Heart left ventricle (tissue), 16 donors: Measurements from ENCODE around the gene CHST2. TPM values are rescaled to one million over a fixed set of nuclear protein-coding genes. Genes with fewer than 3 reads are reported as not detected.

ENCODE experiments used
- ATAC-seq, 4 donors: fragments of 200-7000 bp; cut with Tn5 transposase; one replicate each; pipeline ENCODE4 v1.9.1; 2020 to 2022; ENCODE audit warnings: moderate library complexity in 4 of 4, mild to moderate bottlenecking in 3 of 4, moderate number of reproducible peaks in 1 of 4
- DNase-seq, 5 donors: peaks; one replicate each; pipeline ENCODE4 v3.0.0-alpha.2; 2020
- H3K27ac ChIP-seq, 12 donors: fragments of 200-600 bp; sonication (generic) in 4 of 12; one replicate each; pipeline versions ENCODE4 v1.5.0 to v1.8.0; 2016 to 2022; ENCODE audit warnings: mild to moderate bottlenecking in 2 of 12
- H3K27me3 ChIP-seq, 9 donors: fragments of 200-600 bp; sonication (generic) in 2 of 9; one replicate each; pipeline versions ENCODE4 v1.5.1 to v1.8.0; 2016 to 2022; ENCODE audit warnings: mild to moderate bottlenecking in 3 of 9
- H3K36me3 ChIP-seq, 9 donors: fragments of 200-600 bp; sonication (generic) in 2 of 9; one replicate each; pipeline versions ENCODE4 v1.5.0 to v1.8.0; 2018 to 2022; ENCODE audit warnings: mild to moderate bottlenecking in 2 of 9
- H3K4me1 ChIP-seq, 12 donors: fragments of 200-600 bp; sonication (generic) in 4 of 12; one replicate each; pipeline versions ENCODE4 v1.5.0 to v1.8.0; 2016 to 2022; ENCODE audit warnings: mild to moderate bottlenecking in 3 of 12
- H3K4me3 ChIP-seq, 12 donors: fragments of 200-600 bp; sonication (generic) in 4 of 12; one replicate each; pipeline versions ENCODE4 v1.5.0 to v1.8.0; 2017 to 2022; ENCODE audit warnings: mild to moderate bottlenecking in 9 of 12, moderate library complexity in 4 of 12
- H3K9me3 ChIP-seq, 12 donors: fragments of 200-600 bp; sonication (generic) in 4 of 12; one replicate each; pipeline versions ENCODE4 v1.5.0 to v1.8.0; 2016 to 2022; ENCODE audit warnings: mild to moderate bottlenecking in 1 of 12
- POLR2A ChIP-seq, 2 donors: fragments of 450-650 bp; IDR thresholded peaks; one replicate each; pipeline ENCODE4 v1.6.1; 2017; ENCODE audit warnings: antibody characterized with exemption in 2 of 2, mild to moderate bottlenecking in 2 of 2, moderate library complexity in 2 of 2
- WGBS, 4 donors: extraction: QIAGEN DNeasy Blood & Tissue Kit in 2 of 4; methylation state at CpG; one replicate each; pipeline versions ENCODE4 v1.1.5 to v1.1.7; 2013 to 2018; 5-methylcytosine and 5-hydroxymethylcytosine counted together
- intact Hi-C, 10 donors: fragments of 100-400 bp; cut with DNase I; formaldehyde crosslinking; loops; one replicate each; pipeline versions ENCODE4 v1.11.1 to v1.14.2; 2022
- polyA plus RNA-seq, 2 donors: library from polyadenylated mRNA; stranded (reverse); fragments of 200-250 nt; gene quantifications; one replicate each; pipeline ENCODE4 v1.2.3, GENCODE V29; 2013
- total RNA-seq, 9 donors: library from RNA; depleted of rRNA in 2 of 9; stranded (reverse); fragments of >200 nt in 2 of 9; fragmentation: NEBNext Ultra II Directional in 3 of 9; extraction: Animal tissue kit (Norgen Biotek cat#: 25700) in 3 of 9; gene quantifications; one replicate each; pipeline versions ENCODE4 v1.1.0 to v1.2.4, GENCODE V29; 2016 to 2023
- TF ChIP-seq, protein P1 (sequence below), 12 donors: fragments of 200-600 bp; sonication (generic) in 4 of 12; IDR thresholded peaks; one replicate each; pipeline versions ENCODE4 v1.5.0 to v1.8.0; 2018 to 2022; ENCODE audit warnings: antibody characterized with exemption in 12 of 12, mild to moderate bottlenecking in 5 of 12
- donor health status: ischemic (EF 13 %, LVEDD 7.1; RV severe dilation, severe dysfunction).
- donor health status: healthy with polysubstance abuse.
- donor health status: DM: no; HTN: yes; CAD: no.
- donor health status: DM: no; HTN: no; CAD: no.
- donor health status: ischemic (EF 25% LVEDD 6.9; RV normal size, moderate dysfunction).
- donor health status: ischemic (EF 25% LVEDD 5.7; RV mildly dilated, moderate dysfunction).
- donor health status: healthy.
- donor health status: DM: yes; HTN: yes; CAD: no.
- donor health status: ischemic (EF 35%, LVEDD 5.7; RV mildly dilated, moderate dysfunction).
- donor health status: nonischemic (EF 11% LVEDD 7.7; RV severe dilation, severe dysfunction).
- donor health status: DM: yes; HTN: yes; CAD: no.
- donor health status: PGD.
- donor health status: ischemic (EF 29% LVEDD 5.4; RV normal size, mild dysfunction).
- donor health status: nonischemic (EF 23%, LVEDD 6.1; RV moderate dilation, normal function).

Gene CHST2
- total and polyA plus RNA-seq, 11 donors = 0.84 to 8.7 (median 2.4) TPM

DNA sequence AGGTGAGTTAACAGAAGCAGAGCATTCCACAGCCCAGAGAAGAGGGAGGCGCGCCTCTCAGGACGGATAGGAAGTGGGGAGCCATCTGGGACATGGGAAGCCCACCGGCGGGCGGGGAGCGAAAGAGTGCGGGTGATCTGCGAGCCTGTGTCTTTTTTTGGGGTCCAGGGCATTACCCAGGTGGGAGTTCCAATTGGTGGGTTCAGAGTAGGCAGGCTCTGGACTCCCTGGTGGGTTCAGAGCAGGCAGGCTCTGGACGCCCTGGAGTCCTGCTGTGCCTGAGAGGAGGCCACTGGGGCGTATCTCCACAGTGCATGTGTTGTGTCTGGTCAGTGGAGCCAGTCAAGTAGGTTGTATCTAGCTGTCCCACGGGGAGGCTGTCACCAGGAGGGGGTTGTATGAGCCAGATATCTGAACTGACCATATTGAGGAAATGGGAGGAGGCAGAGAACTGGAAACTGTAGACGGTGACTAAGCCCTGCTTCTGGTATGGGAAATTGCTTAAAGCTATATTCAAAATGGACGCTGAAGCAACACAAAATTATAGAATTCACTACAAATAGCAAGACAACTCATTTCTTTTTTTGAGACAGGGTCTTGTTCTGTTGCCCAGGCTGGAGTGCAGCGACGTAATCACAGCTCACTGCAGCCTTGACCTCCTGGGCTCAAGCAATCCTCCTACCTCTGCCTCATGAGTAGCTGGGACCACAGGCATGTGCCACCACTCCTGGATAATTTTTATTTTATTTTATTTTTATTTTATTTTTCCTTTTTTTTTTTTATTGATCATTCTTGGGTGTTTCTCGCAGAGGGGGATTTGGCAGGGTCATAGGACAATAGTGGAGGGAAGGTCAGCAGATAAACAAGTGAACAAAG lies 34.5 kb upstream of the CHST2 start:
- no peak for TF ChIP-seq POLR2A (IDR thresholded peaks at IDR 0.05)
- TF ChIP-seq, protein P1, sequence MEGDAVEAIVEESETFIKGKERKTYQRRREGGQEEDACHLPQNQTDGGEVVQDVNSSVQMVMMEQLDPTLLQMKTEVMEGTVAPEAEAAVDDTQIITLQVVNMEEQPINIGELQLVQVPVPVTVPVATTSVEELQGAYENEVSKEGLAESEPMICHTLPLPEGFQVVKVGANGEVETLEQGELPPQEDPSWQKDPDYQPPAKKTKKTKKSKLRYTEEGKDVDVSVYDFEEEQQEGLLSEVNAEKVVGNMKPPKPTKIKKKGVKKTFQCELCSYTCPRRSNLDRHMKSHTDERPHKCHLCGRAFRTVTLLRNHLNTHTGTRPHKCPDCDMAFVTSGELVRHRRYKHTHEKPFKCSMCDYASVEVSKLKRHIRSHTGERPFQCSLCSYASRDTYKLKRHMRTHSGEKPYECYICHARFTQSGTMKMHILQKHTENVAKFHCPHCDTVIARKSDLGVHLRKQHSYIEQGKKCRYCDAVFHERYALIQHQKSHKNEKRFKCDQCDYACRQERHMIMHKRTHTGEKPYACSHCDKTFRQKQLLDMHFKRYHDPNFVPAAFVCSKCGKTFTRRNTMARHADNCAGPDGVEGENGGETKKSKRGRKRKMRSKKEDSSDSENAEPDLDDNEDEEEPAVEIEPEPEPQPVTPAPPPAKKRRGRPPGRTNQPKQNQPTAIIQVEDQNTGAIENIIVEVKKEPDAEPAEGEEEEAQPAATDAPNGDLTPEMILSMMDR (IDR thresholded peaks at IDR 0.05) = no peak
- peak in 1 of 5 donors; percentile 37 for DNase-seq
- ATAC-seq = peak in 3 of 4 donors; percentile 45 to 81 (median 68)
- no peaks in the 10 kb centered on the region for H3K9me3 ChIP-seq
- no peaks in the 10 kb centered on the region for H3K27me3 ChIP-seq
- 79 to 82% (median 81%) methylated on average over 17 of the region's 17 CpGs for WGBS, 4 donors
- intact Hi-C loops = no loop called here
- H3K4me3 ChIP-seq = no peak overlapping the region
- no peak overlapping the region for H3K27ac ChIP-seq
- H3K4me1 ChIP-seq = peaks cover 0 to 3% (median 0%) of the 10 kb centered on the region in 12 donors
- no peaks in the 10 kb centered on the region for H3K36me3 ChIP-seq

DNA sequence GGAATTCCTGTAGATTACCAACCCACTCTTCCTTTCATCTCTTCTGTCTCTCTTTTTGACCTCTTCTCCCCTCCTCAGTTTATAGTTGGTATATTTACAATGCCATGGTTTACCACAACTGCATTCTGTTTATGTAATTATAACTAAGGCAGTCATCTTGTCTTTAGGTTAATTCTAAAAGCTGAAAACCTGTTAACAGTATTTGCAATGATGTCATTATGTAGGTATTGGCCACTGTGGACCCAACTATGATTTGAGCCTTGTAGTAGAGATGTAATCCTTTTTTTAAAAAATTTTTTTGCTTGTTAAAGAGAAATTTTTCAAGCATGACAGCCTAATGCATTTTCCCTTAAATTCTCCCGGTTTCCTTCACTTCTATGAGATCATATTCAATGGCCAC lies 30.7 kb upstream of the CHST2 start:
- WGBS, 4 donors = 82 to 91% (median 89%) methylated on average over 1 of the region's 1 CpG
- ATAC-seq (no peak), DNase-seq (no peak)
- intact Hi-C loops = no loop called here
- Histone ChIP-seq H3K9me3 (no peaks in the 10 kb centered on the region), H3K4me3 (no peak overlapping the region), H3K4me1 (peaks cover 0 to 3% (median 0%) of the 10 kb centered on the region in 12 donors), H3K27ac (no peak overlapping the region), H3K36me3 (no peaks in the 10 kb centered on the region), H3K27me3 (no peaks in the 10 kb centered on the region)
- TF ChIP-seq, protein P1 (IDR thresholded peaks at IDR 0.05) = no peak
- TF ChIP-seq POLR2A (IDR thresholded peaks at IDR 0.05) = no peak

DNA sequence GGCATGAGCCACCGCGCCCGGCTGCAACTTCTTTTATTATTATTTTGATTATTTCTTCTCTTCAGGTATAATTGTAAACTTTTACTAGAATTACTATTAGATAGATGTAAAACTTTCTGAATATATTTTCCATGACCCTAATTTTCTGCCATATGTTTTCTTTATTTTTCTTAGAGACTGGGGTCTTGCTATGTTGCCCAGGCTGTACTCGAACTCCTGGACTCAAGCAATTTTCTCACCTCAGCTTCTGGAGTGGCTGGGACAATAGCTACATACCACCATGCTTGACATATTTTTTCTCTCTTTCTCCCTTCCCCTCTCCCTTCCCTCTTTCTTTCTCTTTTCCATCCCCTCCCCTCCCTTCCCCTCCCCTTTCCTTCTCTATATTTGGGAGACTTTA lies 29.6 kb upstream of the CHST2 start:
- peaks cover 0 to 3% (median 0%) of the 10 kb centered on the region in 12 donors for H3K4me1 ChIP-seq
- 95 to 99% (median 97%) methylated on average over 4 of the region's 4 CpGs for WGBS, 4 donors
- no peak overlapping the region for H3K27ac ChIP-seq
- ATAC-seq (no peak), DNase-seq (no peak)
- H3K36me3 ChIP-seq = no peaks in the 10 kb centered on the region
- no peaks in the 10 kb centered on the region for H3K27me3 ChIP-seq
- TF ChIP-seq, protein P1 (IDR thresholded peaks at IDR 0.05) = no peak
- no peak for TF ChIP-seq POLR2A (IDR thresholded peaks at IDR 0.05)
- intact Hi-C loops = no loop called here
- H3K9me3 ChIP-seq = no peaks in the 10 kb centered on the region
- H3K4me3 ChIP-seq = no peak overlapping the region

DNA sequence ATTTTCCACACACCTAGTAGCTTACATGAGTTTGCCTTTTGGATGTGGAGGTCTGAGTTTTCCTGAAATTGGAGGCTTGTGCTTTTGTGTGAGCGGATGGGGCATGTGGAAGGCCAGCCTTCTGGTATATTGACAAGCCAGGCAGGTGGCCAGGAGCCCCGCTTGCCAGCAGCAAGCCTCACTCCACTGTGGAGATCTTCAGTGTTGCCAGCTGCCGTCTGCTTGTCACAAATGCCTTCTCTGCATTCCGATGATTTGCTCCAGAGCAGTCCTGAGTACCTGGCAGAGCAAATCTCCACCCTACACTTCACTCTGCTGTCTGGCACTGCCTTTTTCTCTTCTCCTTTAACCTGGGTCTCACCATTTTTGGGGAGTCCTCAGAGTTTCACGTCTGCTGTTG lies 29.1 kb upstream of the CHST2 start:
- intact Hi-C loops = no loop called here
- Histone ChIP-seq H3K9me3 (no peaks in the 10 kb centered on the region), H3K4me1 (no peaks in the 10 kb centered on the region), H3K36me3 (no peaks in the 10 kb centered on the region), H3K27ac (no peak overlapping the region), H3K27me3 (no peaks in the 10 kb centered on the region), H3K4me3 (no peak overlapping the region)
- WGBS, 4 donors = 34 to 49% (median 39%) methylated on average over 5 of the region's 5 CpGs
- DNase-seq (peak in 1 of 5 donors; percentile 51), ATAC-seq (peak in 3 of 4 donors; percentile 38 to 69 (median 58))
- no peak for TF ChIP-seq POLR2A (IDR thresholded peaks at IDR 0.05)
- TF ChIP-seq, protein P1 (IDR thresholded peaks at IDR 0.05) = no peak
